Aorta (tissue), 5 donors: Measurements from ENCODE around the gene CIITA. TPM values are rescaled to one million over a fixed set of nuclear protein-coding genes. Genes with fewer than 3 reads are reported as not detected.

Experiments used
- ATAC-seq: fragments of 200-7000 bp; cut with Tn5 transposase; one replicate; pipeline ENCODE4 v1.9.1; 2022; ENCODE audit warnings: moderate library complexity; ENCODE audit not compliant: low FRiP score
- DNase-seq, 2 donors: peaks; one replicate each; pipeline ENCODE4 v3.0.0-alpha.2; 2020
- H3K27ac ChIP-seq, 2 donors: one replicate each; pipeline ENCODE4 v1.5.1; 2013; ENCODE audit warnings: low read length in 2 of 2, mild to moderate bottlenecking in 2 of 2, moderate library complexity in 2 of 2, control low read depth in 1 of 2, inconsistent platforms in 1 of 2, low read depth in 1 of 2
- H3K27me3 ChIP-seq, 2 donors: one replicate each; pipeline ENCODE4 v1.6.1; 2013; ENCODE audit warnings: control low read depth in 1 of 2, low read length in 1 of 2, mild to moderate bottlenecking in 1 of 2, moderate library complexity in 1 of 2; ENCODE audit not compliant: insufficient read depth in 2 of 2, control insufficient read depth in 1 of 2
- H3K36me3 ChIP-seq, 2 donors: one replicate each; pipeline ENCODE4 v1.6.1; 2013; ENCODE audit warnings: control low read depth in 1 of 2, low read length in 1 of 2, mild to moderate bottlenecking in 1 of 2; ENCODE audit not compliant: insufficient read depth in 2 of 2, control insufficient read depth in 1 of 2
- H3K4me1 ChIP-seq, 2 donors: one replicate each; pipeline ENCODE4 v1.6.1; 2013; ENCODE audit warnings: low read length in 2 of 2, control low read depth in 1 of 2, mild to moderate bottlenecking in 1 of 2, moderate library complexity in 1 of 2; ENCODE audit not compliant: insufficient read depth in 2 of 2, control insufficient read depth in 1 of 2
- H3K4me3 ChIP-seq, 2 donors: one replicate each; pipeline ENCODE4 v1.5.1; 2013; ENCODE audit warnings: low read length in 2 of 2, control low read depth in 1 of 2, mild to moderate bottlenecking in 1 of 2
- H3K9me3 ChIP-seq: one replicate; pipeline ENCODE4 v1.6.1; 2013; ENCODE audit warnings: mild to moderate bottlenecking, low read length; ENCODE audit not compliant: control insufficient read depth
- WGBS, 2 donors: extraction: QIAGEN DNeasy Blood & Tissue Kit; methylation state at CpG; one replicate each; pipeline ENCODE4 v1.1.7; 2013; 5-methylcytosine and 5-hydroxymethylcytosine counted together
- intact Hi-C, 2 donors: fragments of 100-400 bp; cut with DNase I; formaldehyde crosslinking; loops; one replicate each; pipeline versions ENCODE4 v1.14.2 to v1.15.0; 2022
- polyA plus RNA-seq, 2 donors: library from polyadenylated mRNA; stranded (reverse); fragments of 200-250 nt; gene quantifications; one replicate each; pipeline ENCODE4 v1.2.3, GENCODE V29; 2013
- total RNA-seq, 2 donors: library from RNA; stranded (reverse); fragmentation: NEBNext Ultra II Directional; extraction: Animal tissue kit (Norgen Biotek cat#: 25700); gene quantifications; one replicate each; pipeline ENCODE4 v1.2.1, GENCODE V29; 2021
- donor health status: healthy with polysubstance abuse.
- donor health status: Bipolar disorder and iron deficiency.
- donor health status: DM: no; HTN: no; CAD: no.
- donor health status: DM: no; HTN: no; CAD: no.
- donor health status: DM: yes; HTN: yes; CAD: no.

Gene CIITA
- total and polyA plus RNA-seq, 4 donors: 2.0 to 104 (median 11.0) TPM

DNA sequence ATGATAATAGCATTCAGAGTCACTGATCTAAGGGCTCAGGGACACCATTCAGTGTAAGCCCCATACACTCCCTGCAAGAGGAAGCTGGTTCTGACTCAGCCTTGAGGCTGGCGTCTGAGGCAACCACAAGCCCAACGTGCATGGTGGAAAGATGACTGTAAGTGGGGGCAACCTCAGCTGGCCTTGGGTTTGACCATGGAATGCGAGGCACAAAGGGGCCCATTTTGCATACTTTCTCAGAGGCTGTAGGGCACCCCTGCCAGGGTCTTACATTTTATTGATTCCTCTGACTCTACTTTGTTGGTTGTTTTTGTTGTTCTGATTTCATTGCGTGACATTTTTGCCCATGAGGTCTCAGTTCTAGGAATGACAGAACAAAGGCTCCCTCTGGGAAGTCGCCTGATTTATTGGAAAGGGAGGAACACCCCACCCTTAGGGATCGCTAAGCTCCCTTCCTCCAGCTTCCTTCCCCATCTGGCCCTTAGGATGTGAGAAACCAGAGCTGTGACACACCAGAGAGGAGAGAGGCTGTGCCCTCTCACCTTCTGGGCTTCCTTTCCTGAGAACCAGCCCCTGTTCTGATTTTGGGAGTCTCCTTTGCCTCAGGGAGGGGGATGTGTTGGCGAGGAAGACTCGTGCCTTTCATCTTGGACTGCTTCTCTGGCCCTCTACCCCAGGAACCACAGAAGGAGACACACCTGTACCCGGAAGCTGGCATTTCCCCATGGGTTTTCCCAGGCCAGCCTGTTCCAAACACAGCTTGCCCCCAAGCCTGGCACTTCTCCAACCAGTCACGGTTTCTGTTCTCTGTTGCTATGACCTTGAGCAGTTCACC lies 5.6 kb upstream of the CIITA start:
- Histone ChIP-seq H3K36me3 (no peaks in the 10 kb centered on the region), H3K27me3 (no peaks in the 10 kb centered on the region), H3K9me3 (no peaks in the 10 kb centered on the region), H3K27ac (no peak overlapping the region), H3K4me3 (no peak overlapping the region), H3K4me1 (no peaks in the 10 kb centered on the region)
- 48 to 50% methylated on average over 10 of the region's 10 CpGs for WGBS, 2 donors
- ATAC-seq (peak; percentile 68), DNase-seq (peak in 1 of 2 donors; percentile 79)
- intact Hi-C loops: no loop called here

DNA sequence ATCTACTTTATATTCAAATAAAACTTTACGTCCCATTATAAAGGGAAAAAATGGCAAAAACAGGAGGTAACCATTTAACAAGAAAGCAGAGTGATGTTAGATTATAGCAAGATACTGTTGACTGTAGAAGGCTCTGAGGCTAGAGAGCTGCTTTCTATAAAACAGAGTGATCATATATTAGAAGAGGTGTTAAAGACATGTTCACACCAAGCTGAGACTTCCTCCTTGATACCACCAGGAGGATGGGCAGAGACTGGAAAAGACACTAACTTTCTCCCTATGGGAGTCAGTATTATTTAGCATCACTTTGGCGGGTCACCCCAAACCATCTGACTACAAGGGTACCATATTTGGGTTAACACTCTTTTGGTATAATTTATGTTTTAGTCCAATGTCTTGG lies 687 bp upstream of the CIITA start:
- 77% methylated on average over 2 of the region's 2 CpGs for WGBS, 2 donors
- ATAC-seq: no peak
- Histone ChIP-seq H3K27ac (no peak overlapping the region), H3K9me3 (no peaks in the 10 kb centered on the region), H3K4me3 (no peak overlapping the region), H3K27me3 (no peaks in the 10 kb centered on the region), H3K4me1 (no peaks in the 10 kb centered on the region), H3K36me3 (no peaks in the 10 kb centered on the region)
- intact Hi-C loops: no loop called here
- no peak for DNase-seq

DNA sequence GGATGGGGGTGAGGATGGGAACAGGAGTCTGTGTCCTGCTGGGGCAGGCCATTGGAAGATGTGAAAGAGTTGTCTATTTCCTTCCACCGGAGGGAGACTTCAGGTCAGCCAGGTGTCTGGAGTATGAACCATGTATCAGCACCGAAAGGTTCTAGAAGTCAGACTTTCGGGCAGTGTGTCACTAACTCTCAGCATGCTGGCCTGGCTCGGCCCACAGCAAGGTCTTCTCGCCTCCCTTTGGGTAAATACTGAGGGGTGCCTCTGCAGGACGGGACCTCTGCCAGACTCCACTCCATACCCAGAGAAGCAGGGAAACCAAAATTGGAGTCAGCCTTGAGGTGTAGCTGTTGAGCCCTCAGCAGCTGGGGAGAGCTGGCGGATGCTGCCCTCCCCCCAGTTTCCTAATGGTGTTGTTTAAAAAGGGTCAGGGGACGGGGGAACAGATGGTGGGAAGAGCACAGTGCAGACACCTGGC lies 507 bp downstream of the CIITA start:
- ATAC-seq: no peak
- DNase-seq: no peak
- no peaks in the 10 kb centered on the region for H3K36me3 ChIP-seq
- no peak overlapping the region for H3K4me3 ChIP-seq
- intact Hi-C loops: no loop called here
- no peaks in the 10 kb centered on the region for H3K9me3 ChIP-seq
- no peaks in the 10 kb centered on the region for H3K27me3 ChIP-seq
- no peak overlapping the region for H3K27ac ChIP-seq
- H3K4me1 ChIP-seq: no peaks in the 10 kb centered on the region
- 78 to 81% methylated on average over 8 of the region's 8 CpGs for WGBS, 2 donors

DNA sequence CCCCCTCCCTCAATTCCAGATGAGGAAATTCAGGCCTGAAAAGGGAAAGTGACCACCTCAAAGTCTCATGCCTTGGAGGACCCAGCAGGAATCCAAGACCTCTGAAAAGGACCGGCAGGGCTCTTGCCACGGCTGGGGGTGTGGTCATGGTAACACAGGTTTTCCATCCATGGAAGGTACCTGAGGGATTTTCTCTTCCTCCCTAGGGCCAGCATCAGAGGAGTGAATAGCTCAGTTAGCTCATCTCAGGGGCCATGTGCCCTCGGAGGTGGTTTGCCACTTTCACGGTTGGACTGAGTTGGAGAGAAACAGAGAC lies 1.3 kb downstream of the CIITA start:
- H3K27ac ChIP-seq: no peak overlapping the region
- no peaks in the 10 kb centered on the region for H3K4me1 ChIP-seq
- intact Hi-C loops: no loop called here
- no peaks in the 10 kb centered on the region for H3K9me3 ChIP-seq
- ATAC-seq (no peak), DNase-seq (no peak)
- H3K27me3 ChIP-seq: no peaks in the 10 kb centered on the region
- WGBS, 2 donors: 36 to 37% methylated on average over 4 of the region's 4 CpGs
- peak overlapping the region in 1 of 2 donors; percentile 66 for H3K4me3 ChIP-seq
- H3K36me3 ChIP-seq: no peaks in the 10 kb centered on the region

DNA sequence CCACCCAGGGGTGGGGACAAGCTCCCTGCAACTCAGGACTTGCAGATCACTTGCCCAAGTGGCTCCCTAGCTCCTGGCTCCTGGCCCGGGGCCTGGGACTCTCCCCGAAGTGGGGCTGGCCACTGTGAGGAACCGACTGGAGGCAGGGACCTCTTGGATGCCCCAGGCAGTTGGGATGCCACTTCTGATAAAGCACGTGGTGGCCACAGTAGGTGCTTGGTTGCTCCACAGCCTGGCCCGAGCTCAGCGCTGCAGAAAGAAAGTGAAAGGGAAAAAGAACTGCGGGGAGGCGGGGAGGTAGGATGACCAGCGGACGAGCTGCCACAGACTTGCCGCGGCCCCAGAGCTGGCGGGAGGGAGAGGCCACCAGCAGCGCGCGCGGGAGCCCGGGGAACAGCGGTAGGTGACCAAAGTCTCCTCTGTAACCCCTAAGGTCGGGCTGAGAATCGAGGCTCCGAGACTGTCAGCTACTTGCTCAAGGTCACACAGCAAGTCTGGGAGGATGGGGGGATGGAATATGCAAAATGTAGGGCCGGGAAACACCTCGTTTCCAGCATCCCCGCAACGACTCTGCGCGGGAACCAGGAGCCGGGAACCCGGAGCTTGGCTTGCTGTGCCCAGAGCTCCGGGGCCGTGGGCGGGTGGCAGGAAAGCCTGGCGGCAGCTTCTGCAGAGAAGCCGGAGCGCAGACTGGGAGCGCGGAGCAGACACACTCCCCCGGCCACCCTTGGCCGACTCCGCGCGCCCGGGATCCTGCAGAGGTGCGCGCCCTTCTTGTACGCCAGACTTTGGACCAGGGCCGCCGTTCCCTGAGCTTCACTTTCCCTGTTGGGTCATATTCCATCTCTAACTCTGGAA lies 1.9 kb downstream of the CIITA start:
- intact Hi-C loops: no loop called here
- ATAC-seq (peak; percentile 67), DNase-seq (peak; percentile 75 to 82)
- H3K9me3 ChIP-seq: no peaks in the 10 kb centered on the region
- WGBS, 2 donors: 1% methylated on average over 49 of the region's 49 CpGs
- H3K36me3 ChIP-seq: no peaks in the 10 kb centered on the region
- H3K4me3 ChIP-seq: peak overlapping the region; percentile 14 to 66
- no peaks in the 10 kb centered on the region for H3K27me3 ChIP-seq
- H3K4me1 ChIP-seq: no peaks in the 10 kb centered on the region
- H3K27ac ChIP-seq: no peak overlapping the region

DNA sequence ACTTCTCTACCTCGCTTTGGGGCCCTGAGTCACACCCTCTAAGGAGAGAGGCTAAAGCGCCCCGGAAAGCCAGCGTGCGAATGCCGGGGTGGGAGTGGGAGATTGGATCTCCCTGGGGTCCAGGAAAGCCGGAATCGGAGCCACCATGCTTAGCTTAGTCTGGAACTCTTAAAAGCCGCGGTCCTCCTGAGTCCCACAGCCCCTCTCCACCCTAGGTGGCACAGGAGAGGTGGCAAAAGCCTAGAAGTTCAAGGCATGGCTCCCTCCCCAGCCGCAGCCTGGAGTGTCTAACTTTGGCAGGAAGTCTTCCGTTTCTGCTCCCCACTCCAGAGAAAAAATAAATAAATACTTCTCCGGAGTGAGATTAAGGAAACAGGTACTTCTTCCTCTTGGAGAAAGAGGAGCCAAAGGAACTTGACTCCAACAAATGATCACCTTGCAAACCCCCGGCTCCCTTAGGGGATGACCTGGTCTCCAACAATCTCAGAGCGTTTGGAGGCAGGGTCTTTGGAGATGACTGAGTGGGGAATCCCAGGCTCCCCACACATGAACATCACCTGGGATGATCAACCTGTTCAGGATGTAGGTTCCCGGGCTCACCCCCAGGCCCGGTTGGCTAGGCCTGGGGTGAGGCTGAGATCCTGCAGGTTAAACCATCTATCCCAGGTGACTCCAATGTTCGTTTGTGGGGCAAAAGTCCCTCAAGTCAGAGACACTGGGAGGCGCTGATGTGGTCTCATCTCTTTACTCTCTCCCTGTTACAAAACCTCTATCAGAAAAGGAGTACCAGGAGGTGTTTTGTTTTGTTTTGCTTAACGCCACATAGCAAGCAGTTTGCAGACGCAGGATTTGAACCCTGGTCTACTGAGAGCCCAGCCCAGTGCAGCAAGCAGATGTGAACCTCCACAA lies 2.9 kb downstream of the CIITA start:
- H3K4me1 ChIP-seq: no peaks in the 10 kb centered on the region
- WGBS, 2 donors: 58 to 61% methylated on average over 21 of the region's 21 CpGs
- H3K27me3 ChIP-seq: no peaks in the 10 kb centered on the region
- H3K27ac ChIP-seq: no peak overlapping the region
- peak in 1 of 2 donors; percentile 73 for DNase-seq
- intact Hi-C loops: no loop called here
- H3K36me3 ChIP-seq: no peaks in the 10 kb centered on the region
- ATAC-seq: no peak
- H3K4me3 ChIP-seq: no peak overlapping the region
- H3K9me3 ChIP-seq: no peaks in the 10 kb centered on the region

DNA sequence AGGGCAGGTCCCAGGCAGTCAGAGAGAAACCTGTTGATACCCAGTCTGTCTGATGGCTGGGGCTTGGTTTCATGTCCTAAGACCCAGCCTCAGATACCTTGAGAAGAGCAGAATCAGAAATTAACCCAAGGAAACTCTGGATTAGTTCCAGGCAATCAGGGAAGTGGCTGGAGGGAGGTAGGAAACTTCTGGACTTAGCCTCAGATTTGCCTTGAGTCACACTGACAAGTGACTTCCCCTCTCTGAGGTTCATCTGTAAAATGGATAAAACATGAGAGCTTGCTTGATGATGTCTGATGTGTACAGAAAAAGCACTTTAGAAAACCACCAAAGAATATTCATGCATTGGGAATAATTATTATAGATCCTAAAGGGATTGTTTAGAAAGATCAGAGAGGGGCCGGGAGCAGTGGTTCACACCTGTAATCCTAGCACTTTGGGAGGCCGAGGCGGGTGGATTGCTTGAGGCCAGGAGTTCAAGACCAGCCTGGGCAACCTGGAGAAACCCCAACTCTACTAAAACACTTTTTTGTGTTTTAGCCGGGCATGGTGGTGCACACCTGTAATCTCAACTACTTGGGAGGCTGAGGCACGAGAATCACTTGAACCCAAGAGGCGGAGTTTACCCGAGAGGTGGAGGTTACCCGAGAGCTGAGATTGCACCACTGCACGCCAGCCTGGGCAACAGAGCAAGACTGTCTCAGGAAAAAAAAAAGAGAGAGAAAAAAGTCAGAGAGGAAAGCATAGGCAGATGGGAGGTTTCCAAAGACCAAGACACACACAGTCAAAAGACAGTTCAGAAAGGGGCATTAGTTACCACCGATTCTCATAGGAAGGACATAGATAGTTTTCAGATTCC lies 3.8 kb downstream of the CIITA start:
- DNase-seq: peak in 1 of 2 donors; percentile 6
- Histone ChIP-seq H3K27me3 (no peaks in the 10 kb centered on the region), H3K4me1 (no peaks in the 10 kb centered on the region), H3K9me3 (no peaks in the 10 kb centered on the region), H3K36me3 (no peaks in the 10 kb centered on the region), H3K4me3 (no peak overlapping the region), H3K27ac (no peak overlapping the region)
- 91% methylated on average over 10 of the region's 10 CpGs for WGBS, 2 donors
- no peak for ATAC-seq
- intact Hi-C loops: no loop called here
